ENCODE results near the gene GABPB1.

Gene GABPB1

DNA sequence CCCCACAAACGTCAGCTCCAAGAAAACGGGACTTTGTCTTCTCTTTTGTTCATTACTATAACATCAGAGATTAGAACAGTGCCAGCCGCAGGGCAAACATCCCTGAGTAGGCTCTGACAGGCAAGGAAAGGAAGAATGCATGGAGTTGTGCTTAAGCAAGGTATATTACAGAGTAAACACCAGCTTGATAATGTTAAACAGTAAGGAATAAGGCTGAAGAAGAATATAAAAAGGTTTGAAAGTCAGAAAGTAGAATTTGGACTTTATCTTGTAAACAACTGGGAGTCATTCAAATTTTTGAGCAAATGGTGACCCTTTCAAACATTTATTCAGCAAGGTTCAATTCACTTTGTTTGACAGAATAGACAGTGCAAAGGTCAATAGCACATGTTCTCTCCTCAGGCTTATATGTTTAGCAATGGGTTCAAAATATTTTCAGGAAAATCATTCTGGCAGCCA, 11.0 kb downstream of the GABPB1 start:
- DNase-seq (ENCODE audit: low read depth), result no peak

DNA sequence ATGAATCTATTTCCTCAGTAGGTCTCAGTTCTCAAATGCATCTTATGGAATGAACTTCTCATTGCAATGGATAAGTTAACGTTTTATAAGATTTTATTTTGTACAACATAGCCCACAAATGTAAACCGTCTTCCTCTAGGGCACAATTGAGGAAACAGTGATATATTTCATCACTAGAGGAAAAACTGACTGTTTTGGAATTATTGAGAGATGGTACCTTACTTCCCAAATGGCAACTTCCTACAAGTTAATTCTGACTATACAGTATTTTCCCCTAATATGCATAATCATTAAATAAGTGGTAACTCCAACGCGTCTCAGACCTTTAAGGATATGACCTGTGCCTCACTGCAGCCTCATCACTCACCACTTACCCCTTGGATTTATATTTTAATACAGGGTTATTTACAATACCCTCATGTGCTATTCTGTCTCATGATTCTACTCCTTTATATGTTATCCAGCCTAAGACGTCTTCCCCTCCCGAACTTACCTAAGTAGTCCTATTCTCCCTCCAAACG, 13.3 kb downstream of the GABPB1 start:
- no peak for DNase-seq (ENCODE audit: low read depth)

DNA sequence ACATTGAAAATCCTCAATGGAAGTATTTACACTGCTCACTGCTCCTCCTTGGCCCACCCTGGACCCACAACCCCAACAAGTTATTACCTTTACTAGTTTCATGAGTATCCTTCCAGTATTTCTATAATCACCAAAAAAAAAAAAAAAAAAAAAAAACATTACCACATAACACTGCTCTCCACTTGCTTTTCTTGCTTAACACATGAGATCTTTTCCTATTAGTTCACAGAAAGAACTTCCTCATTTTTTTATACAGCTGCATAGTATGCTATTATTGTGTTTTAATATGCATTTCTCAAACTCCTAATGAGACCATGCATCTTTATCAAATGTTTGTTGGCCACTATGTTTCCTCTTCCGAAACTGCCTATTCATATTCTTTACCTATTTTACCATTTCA, 14.6 kb downstream of the GABPB1 start:
- DNase-seq (ENCODE audit: low read depth), result no peak

DNA sequence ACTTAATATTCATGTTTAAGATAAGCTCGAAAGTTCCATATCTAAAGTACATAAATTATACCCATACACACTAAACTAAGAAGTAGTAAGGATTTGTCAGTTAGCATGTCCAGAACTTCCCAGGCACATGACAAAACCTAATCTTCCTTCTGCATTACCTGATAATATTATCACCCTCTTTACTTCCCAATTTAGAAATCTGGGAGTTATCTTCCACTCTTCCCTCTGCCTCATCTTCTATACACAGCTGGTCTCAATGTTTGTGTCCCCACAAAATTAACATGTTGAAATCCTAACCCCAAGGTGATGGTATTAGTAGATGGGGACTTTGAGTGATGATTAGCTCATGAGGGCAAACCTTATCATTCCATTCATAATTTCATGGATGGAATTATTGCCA, 15.3 kb downstream of the GABPB1 start:
- DNase-seq (ENCODE audit: low read depth), result no peak

DNA sequence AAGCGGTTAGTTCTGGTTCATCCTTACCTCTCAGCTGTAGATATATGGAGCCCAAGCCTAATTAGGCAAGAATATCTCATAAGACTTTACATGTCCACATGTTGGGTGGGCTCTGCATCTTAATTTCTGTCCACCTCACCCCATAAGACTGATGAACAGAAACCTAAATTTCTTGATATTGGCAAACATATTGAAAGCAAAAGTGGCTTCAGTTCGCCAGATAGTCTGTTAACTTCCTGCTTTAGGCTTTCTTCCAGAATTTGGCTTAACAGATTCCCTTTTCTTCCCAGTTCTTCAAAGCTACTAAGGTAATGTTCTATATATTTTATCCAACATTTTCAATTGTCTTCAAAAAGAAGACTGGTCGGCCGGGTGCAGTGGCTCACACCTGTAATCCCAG, 19.7 kb downstream of the GABPB1 start:
- no peak for DNase-seq (ENCODE audit: low read depth)

DNA sequence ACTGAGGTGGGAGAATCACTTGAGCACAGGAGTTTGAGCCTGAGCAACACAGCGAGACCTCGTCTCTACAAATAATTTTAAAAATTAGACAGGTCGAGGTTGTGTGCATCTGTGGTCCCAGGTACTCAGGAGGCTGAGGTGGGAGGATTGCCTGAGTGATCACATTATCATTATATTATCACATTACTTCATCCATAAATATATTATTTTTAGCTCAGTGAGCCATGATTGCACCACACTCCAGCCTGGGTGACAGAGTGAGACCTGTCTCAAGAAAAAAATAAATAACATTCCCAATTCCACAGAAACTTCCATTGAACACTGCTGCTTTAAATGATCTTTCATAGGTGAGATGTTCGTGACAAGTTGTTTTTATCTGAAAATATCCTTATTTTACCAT, 21.8 kb downstream of the GABPB1 start:
- no peak for DNase-seq (ENCODE audit: low read depth)

DNA sequence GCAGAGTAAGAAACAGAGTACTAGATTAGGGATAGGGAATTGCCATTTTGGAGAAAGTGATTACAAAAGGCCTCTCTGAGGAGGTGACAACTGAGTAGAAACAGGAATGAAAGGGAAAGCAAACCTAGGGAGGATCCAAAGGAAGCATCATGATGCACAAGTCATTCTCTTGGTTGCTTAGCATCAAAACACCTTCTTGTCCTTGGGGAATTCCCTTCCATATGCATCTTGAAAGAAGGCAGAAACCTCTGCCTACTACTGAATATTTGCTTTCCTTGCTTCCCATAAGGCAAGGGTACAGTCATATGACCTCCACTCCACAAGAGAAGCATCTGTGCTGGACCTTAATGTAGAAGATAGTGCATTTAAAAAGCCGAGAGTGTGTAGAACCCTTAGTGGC, 24.1 kb downstream of the GABPB1 start:
- no peak for DNase-seq (ENCODE audit: low read depth)

DNA sequence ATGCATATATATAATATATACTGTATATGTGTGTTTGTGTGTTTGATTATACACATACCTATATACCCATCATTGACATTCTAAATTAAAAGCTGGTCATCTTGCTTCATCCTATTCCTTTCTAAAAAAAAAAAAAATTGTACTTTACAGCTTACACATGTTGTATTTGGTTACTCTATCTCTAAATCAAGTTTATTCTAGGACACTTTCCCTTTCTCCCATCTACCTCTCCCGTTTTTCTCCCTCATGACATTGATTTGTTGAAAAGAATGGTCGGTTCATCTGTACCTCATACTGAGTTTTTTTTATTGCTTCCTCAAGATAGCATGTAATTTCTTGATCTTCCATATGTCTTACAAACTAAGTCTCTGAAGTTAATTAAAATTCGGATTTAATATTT, 26.9 kb downstream of the GABPB1 start:
- no peak for DNase-seq (ENCODE audit: low read depth)

DNA sequence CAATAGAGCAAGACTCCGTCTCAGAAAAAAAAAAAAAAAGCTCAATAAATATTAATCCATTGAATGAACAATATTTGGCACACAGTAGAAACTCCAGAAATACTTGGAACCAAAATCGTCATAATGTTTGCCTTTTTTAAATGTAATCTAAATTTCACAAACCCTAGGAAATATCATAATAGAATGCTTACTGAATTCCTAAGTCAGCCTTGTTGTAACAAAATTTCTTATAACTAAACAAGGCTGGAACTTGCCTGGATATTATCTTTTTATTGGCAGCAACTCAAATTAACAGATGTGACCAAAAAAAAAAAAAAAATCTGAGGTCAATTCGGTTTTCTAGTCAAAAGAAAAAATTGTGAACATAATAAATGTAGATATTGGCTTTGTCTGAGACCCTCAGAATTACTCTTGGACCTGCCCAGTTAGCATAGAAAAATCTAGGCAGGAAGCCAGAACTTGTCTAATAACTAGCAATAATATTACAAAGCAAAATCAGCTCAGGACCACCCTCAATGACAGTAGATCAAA, 33.3 kb downstream of the GABPB1 start:
- no peak for DNase-seq (ENCODE audit: low read depth)

DNA sequence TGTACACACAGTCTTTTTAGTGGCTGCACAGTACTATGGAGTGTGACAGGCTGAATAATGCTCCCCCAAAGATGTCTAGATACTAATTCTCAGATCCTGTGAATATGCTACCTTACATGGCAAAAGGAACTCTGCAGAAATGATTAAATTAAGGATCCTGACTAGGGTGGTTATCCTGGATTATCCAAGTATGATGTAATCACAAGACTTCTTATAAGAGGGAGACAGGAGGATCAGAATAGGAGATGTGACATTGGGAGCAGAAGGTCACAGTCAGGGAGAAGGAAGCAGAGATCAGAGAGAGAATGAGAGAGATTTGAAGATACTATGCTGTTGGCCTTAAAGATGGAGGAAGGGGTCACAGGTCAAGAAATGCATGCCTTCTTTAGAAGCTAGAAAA, 34.5 kb downstream of the GABPB1 start:
- DNase-seq (ENCODE audit: low read depth), result no peak

DNA sequence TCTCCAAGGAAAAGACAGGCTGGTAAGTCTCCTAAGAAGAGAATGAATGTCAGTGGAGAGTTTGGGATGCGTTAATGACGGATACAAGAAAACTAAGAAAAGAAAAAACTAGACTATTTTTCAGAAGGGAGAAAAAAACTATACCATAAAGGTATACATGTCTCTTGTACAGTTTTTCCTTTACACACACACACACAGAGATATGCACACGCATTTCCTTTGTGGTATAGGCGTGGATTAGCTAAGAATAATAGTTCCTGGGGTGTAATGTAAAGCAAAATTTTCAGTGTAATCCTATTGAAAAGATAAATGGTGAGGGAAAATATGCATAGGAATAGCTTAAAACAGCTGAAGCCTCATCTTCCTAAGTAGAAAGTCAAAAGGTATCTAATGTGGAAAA, 36.3 kb downstream of the GABPB1 start:
- DNase-seq (ENCODE audit: low read depth), result no peak

DNA sequence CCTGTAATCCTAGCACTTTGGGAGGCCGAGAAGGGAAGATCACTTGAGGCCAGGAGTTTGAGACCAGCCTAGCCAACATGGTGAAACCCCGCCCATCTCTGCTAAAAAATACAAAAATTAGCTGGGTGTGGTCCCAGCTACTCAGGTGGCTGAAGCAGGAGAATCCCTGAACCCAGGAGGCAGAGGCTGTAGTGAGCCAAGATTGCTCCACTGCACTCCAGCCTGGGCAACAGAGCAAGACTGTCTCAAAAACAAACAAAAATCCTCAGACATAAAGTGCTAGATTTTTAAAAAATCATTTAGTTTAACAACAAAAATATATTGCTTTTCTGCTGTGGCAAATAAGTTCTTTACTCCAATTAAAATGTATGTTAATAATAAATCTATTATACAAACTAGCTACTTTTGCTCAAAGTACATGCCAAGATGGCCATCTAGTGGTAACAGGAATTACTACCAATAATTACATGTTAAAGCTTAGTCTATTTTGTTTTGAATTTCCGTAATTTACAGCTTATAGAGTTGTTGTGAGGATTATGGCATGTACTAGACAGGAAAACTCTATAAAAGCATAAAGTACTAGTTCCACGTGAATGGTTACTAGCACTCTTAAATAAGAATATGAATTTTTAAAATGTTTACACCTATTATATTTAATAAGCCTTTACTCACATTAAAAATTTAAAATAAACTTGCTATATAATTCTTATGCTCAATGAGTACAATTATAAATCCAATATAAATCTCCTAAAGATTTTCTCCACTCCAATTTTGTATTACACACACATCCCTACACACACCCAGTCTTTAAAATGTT, 39.0 kb downstream of the GABPB1 start:
- no peak for DNase-seq (ENCODE audit: low read depth)

DNA sequence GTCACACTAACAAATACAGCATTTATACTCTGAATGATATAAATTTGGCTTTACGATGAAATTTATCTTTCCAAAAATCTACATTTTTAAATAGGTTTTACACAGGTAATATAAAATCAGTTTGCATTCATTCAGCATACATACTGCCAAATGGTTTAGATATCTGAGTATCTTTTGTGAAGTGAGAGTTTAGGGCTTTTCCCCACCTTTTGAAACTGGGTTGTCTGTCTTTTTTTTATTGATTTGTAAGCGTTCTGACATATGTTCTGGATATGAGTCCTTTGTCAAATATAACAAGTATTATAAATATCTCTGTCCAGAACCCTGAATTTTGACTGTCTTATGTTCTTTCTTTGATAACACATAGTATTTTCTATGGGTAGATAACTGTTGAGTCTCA, 42.4 kb downstream of the GABPB1 start:
- DNase-seq (ENCODE audit: low read depth), result no peak

DNA sequence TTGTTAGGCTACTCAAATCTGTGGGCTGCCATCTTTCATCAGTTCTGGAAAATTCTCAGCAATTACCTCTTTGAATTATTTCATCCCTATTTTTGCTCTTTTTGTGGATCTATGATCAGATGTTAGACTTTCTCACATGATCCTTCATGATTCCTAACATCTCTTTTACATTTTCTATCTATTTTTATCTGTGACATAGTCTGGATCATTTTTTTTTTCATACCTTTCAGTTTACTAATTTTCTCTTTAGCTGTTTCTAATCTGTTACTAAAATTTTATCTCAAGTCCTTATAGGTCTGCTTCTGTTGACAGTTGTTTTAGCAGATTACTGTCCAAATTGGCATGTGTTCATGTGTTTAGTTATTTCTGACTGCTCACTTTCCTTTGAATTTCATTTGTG, 47.2 kb downstream of the GABPB1 start:
- DNase-seq (ENCODE audit: low read depth), result no peak

DNA sequence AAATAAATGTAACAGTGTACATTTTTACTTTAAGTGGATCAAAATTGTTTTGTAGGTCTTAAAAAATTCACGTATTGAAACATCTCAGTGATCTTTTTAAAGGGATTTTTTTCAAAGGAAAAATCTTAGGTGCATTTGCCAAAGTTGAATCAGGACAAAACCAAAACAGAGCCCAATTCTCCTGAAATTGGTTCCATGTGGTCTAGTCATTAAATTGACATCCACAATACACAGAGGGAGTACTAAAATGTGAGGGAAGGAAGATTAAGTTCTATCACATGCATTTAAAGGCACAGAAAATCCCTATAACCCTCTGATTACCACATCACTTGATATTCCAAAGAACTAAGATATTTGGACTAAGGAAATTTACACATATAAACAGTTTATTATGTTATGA, 50.2 kb downstream of the GABPB1 start:
- no peak for DNase-seq (ENCODE audit: low read depth)

DNA sequence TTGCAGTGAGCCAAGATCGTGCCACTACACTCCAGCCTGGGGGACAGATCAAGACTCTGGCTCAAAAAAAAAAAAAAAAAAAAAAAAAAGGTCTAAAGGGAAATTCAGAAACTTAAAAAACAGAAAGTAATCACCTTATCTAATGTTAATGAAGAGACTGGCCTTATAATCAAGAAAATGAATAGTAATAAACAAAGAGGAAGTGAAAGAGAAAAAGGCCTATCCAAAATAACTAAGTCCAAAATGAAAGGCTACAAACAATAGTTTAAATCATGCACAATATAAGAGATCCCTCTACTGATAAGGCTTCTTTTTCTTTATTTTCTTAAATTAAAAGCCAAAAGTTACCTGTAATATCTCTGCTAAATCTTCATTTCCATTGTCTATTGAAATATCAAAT, 52.4 kb downstream of the GABPB1 start:
- no peak for DNase-seq (ENCODE audit: low read depth)

DNA sequence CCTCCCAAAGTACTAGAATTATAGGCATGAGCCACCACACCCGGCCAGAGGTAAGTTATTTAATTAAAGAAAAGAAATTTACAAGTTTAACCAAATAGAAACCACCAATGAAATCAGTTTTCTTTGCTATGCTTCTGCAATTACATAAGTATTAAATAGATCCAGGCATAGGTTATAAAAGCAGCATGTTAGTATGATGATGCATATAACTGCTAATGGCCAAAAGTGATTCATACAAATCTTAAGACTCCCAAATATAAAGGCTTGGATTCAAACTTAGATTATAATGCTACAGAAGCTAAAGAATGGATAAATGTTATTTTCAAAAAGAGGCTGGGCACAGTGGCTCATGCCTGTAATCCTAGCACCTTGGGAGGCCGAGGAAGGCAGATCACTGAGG, 56.7 kb downstream of the GABPB1 start:
- DNase-seq (ENCODE audit: low read depth), result no peak

DNA sequence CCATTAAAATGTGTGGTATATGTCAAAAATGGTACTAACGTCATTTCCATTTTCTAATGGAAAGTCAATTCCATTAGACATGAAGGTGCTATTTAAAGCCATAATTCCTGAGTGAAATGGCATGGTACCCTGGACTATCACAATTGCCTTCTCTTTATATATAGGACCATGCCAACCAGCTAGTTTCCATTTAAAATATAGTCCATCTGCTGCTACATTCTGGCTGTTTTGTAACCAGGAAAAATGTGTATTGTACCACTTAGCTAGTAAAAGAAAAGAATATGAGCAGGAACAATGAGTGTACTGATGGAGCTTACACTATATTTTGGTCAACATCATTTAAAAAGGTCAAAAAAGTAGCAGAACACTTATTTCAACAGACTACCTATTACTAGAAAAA, 59.0 kb downstream of the GABPB1 start:
- DNase-seq (ENCODE audit: low read depth), result no peak

DNA sequence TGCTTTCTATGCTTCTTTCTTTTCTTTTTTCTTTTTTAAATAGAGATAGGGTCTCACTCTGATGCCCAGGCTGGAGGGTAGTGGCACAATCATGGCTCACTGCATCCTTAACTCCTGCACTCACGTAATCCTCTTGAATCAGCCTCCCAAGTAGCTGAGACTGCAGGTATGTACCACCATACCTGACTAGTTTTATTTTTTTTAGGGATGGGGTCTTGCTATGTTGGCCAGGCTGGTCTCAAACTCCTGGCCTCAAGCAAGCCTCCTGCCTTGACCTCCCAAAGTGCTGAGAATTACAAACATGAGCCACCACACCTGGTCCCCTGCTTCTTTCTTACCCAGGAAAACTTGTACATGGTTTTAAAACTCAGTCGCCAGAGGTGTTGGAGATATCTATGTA, 65.2 kb downstream of the GABPB1 start:
- DNase-seq (ENCODE audit: low read depth), result no peak

DNA sequence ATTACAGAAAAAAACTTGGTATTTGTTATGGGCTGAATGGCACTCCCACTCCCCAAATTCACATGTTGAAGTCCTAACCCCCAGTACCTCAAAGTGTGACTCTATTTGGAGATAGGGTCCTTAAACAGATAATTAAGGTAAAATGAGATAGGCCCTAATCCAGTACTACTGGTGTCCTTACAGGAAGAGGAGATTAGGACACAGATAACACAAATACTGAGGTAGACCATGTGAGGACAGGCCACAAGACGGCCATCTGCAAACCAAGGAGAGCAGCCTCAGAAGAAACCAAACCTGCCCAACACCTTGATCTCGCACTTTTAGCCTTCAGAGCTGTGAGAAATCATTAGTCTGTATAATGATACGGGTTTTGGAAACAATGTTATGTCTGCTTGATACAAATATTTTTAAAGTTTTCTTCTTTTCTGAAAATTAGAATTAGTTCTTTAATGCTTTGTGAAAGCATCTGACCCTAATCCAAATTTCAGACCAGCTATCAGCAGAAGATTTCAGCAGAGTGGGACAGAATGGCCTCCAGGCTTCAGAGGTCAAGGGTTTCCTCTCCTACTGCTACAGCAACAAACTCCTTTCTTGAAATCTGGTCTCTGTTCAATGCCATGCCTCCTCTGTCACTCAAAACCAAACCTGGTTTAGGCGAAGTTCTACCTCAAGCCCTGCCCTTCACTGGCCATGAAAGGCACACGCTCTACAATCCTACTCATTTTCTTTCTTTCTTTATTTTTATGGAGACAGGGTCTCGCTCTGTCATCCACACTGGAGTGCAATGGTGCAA, 67.5 kb downstream of the GABPB1 start:
- DNase-seq (ENCODE audit: low read depth), result no peak

DNA sequence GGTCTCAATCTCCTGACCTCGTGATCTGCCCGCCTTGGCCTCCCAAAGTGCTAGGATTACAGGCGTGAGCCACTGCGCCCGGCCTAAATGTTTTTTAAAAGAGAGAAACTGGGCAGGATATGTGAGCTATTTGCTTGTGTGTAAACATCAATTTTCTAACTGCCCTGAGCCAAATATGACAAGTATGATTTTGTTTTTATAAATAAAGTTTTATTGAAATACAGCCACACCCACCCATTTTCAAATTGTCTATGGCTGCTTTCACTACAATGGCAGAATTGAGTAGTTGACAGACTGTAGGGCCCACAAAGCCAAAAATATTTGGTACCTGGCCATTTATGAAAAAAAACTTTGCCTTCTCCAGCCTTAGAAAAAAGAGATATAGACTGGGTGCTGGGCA, 73.6 kb downstream of the GABPB1 start:
- no peak for DNase-seq (ENCODE audit: low read depth)

DNA sequence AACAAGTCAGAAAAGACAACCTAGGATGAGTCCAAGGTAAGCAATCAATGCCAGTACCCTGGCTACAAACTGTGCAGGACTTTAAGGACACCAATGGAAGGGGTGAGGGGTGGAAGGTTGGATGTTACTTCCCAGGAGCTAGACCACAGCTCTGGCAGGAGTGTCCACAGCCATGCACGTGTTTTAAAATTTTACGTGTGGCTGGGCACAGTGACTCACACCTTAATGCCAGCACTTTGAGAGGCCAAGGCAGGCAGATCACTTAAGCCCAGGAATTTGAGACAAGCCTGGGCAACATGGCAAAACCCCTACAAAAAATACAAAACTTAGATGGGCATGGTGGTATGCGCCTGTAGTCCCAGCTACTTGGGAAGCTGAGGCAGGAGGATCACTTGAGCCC, 74.7 kb downstream of the GABPB1 start:
- no peak for DNase-seq (ENCODE audit: low read depth)

DNA sequence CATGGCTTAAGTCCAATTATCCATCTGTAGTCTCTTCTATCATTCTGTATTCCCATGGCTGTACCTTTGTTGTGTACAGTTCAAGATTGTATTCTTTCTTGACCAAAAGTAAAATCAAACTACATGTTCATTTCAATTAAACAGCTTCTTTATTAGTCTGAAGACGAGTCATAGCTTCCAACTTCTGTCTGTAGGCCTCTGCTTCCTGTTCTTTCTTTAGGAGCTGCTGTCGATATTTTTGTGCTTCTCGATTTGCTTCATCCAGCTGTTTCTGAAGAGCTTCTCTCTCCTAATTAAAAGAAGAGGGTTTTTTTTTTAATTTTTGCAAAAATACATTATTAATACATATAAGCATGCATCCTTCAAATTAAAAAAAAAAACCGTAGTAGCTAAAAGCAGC, 76.5 kb downstream of the GABPB1 start:
- no peak for DNase-seq (ENCODE audit: low read depth)
